ENCODE results near the gene NBR1. TPM values are rescaled to one million over a fixed set of nuclear protein-coding genes. Genes with fewer than 3 reads are reported as not detected.
A peak's percentile ranks its signal among the peaks of the same experiment; 100 is the strongest.

NBR1 gene
- 100 to 1,000 TPM; 120 to 156 TPM for total RNA-seq

GRCh38 chr17:43170766-43171585 lies at the start of gene NBR1:
Gene NBR1 (plus strand): TSS chr17:43171214. CDS start chr17:43175800, 4,586 bp downstream.
- peak; percentile 98 for DNase-seq (ENCODE audit: low spot score)
- H3K27me3 ChIP-seq (replicated peaks; ENCODE audit: insufficient read depth) = no peaks in the 10 kb centered on the region
- H3K36me3 ChIP-seq = no peaks in the 10 kb centered on the region
- no peaks in the 10 kb centered on the region for H3K9me3 ChIP-seq
- TF ChIP-seq POLR2AphosphoS5 (IDR thresholded peaks at IDR 0.05) = peak; percentile 97
- TF ChIP-seq POLR2A (IDR thresholded peaks at IDR 0.05) = peak; percentile 91
- TF ChIP-seq, protein P1, sequence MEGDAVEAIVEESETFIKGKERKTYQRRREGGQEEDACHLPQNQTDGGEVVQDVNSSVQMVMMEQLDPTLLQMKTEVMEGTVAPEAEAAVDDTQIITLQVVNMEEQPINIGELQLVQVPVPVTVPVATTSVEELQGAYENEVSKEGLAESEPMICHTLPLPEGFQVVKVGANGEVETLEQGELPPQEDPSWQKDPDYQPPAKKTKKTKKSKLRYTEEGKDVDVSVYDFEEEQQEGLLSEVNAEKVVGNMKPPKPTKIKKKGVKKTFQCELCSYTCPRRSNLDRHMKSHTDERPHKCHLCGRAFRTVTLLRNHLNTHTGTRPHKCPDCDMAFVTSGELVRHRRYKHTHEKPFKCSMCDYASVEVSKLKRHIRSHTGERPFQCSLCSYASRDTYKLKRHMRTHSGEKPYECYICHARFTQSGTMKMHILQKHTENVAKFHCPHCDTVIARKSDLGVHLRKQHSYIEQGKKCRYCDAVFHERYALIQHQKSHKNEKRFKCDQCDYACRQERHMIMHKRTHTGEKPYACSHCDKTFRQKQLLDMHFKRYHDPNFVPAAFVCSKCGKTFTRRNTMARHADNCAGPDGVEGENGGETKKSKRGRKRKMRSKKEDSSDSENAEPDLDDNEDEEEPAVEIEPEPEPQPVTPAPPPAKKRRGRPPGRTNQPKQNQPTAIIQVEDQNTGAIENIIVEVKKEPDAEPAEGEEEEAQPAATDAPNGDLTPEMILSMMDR (IDR thresholded peaks at IDR 0.05) = no peak
- no peaks in the 10 kb centered on the region for H3K4me1 ChIP-seq (replicated peaks)
- H3K4me3 ChIP-seq = peak within 1 kb of the TSS; percentile 68 to 81
- intact Hi-C loops (cut with DNase I) = loop anchor here (1.0 to 5.0 kb wide), 4 partner anchors 41 to 190 kb away; partner anchors contain the start of genes BRCA1, IFI35 and TMEM106A
- under 1% methylated on average over 41 of the region's 41 CpGs for WGBS
- peak within 1 kb of the TSS; percentile 98 to 99 for H3K27ac ChIP-seq

- Histone ChIP-seq H3K9me3 (no peaks in the 10 kb centered on the region), H3K4me1 (replicated peaks) (no peaks in the 10 kb centered on the region), H3K27me3 (replicated peaks; ENCODE audit: insufficient read depth) (no peaks in the 10 kb centered on the region), H3K4me3 (peak within 1 kb of the TSS; percentile 44 to 60), H3K27ac (peak within 1 kb of the TSS; percentile 33 to 59), H3K36me3 (no peaks in the 10 kb centered on the region)
- TF ChIP-seq, protein P1 (IDR thresholded peaks at IDR 0.05) = peak in 1 of 4 experiments; percentile 14
- TF ChIP-seq POLR2AphosphoS5 (IDR thresholded peaks at IDR 0.05) = peak; percentile 99
- peak; percentile 62 for TF ChIP-seq POLR2A (IDR thresholded peaks at IDR 0.05)
- WGBS = 2% methylated on average over 38 of the region's 38 CpGs
- intact Hi-C loops (cut with DNase I) = loop anchor here (1.0 to 5.0 kb wide), 2 partner anchors 46 to 103 kb away; partner anchors contain the start of genes NBR1 and VAT1
- peak; percentile 96 for DNase-seq (ENCODE audit: low spot score)
Measured at GRCh38 chr17:43125133-43125966, 45.7 kb upstream of the NBR1 start, which contains the start of gene BRCA1. Gene BRCA1 (minus strand): TSS chr17:43125364. CDS start chr17:43124096, 1,268 bp downstream.

- intact Hi-C loops (cut with DNase I) = loop anchor here (1.0 to 5.0 kb wide), 2 partner anchors 45 to 104 kb away; partner anchors contain the start of genes NBR1 and VAT1
Measured at GRCh38 chr17:43125967-43126910, 44.8 kb upstream of the NBR1 start.

More at GRCh38 chr17:43125967-43126910, 44.8 kb upstream of the NBR1 start:
- Histone ChIP-seq H3K36me3 (no peaks in the 10 kb centered on the region), H3K4me1 (replicated peaks) (no peaks in the 10 kb centered on the region), H3K4me3 (peak overlapping the region; percentile 44 to 60), H3K27me3 (replicated peaks; ENCODE audit: insufficient read depth) (no peaks in the 10 kb centered on the region), H3K27ac (peak overlapping the region; percentile 33 to 59), H3K9me3 (no peaks in the 10 kb centered on the region)
- 76% methylated on average over 59 of the region's 59 CpGs for WGBS
- DNase-seq (ENCODE audit: low spot score) = no peak
- TF ChIP-seq POLR2AphosphoS5 (IDR thresholded peaks at IDR 0.05) (no peak), POLR2A (IDR thresholded peaks at IDR 0.05) (no peak)
- TF ChIP-seq, protein P1 (IDR thresholded peaks at IDR 0.05) = no peak
